Measurements from ENCODE around the gene FAM193A.

- TF ChIP-seq CTCF (IDR thresholded peaks at IDR 0.05) (no peak), EP300 (IDR thresholded peaks at IDR 0.05) (no peak)
Observed at GRCh38 chr4:2486981-2487380, 49.5 kb upstream of the FAM193A start.
